ENCODE results near the gene PLRG1.

PLRG1 gene

DNA sequence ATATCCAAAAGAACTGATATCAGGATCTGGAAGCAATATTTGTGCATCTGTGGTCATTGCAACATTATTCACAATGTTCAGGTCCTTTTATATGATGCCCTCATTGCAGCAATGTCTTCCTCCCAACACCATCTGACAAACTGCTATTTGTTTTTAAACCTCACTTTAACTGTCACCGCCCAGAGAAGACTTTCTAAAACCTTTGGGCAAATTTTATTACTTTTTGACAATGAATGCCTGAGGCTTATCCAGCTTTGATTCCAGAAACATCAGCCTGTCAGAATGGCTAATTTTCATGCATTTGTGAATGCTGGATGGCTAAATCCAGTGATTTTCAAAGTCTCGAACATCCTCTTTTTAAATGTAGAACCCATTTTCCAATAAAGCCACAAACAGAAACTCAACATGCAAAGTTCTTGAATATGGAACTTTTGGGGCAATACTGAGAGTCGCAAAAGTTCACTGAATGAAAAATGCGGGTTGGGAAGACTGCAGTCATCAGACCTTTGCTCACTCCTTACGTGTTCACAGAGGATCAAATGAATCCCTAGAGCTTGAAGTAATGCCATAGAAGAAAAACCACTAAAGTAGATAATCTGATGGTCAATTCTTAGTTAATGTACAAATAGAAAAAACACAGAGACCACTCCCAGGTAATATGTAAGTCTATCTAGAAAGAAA is 23.1 kb upstream of the PLRG1 start:
- no peak for DNase-seq

- no peak for DNase-seq
These were observed 19.4 kb upstream of the PLRG1 start for GRCh38 chr4:154569584-154569983.

DNA sequence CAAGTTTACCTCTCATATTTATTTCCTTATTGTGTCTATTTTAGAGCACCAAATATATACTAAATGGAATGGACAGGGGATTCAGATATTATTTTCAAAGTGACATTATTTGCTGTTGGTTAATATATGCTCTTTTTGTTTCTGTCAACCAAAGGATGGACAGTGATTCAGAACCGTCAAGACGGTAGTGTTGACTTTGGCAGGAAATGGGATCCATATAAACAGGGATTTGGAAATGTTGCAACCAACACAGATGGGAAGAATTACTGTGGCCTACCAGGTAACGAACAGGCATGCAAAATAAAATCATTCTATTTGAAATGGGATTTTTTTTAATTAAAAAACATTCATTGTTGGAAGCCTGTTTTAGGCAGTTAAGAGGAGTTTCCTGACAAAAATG is 18.8 kb upstream of the PLRG1 start:
- no peak for DNase-seq

- DNase-seq: no peak
These were observed 16.5 kb upstream of the PLRG1 start for GRCh38 chr4:154566639-154567204.

DNA sequence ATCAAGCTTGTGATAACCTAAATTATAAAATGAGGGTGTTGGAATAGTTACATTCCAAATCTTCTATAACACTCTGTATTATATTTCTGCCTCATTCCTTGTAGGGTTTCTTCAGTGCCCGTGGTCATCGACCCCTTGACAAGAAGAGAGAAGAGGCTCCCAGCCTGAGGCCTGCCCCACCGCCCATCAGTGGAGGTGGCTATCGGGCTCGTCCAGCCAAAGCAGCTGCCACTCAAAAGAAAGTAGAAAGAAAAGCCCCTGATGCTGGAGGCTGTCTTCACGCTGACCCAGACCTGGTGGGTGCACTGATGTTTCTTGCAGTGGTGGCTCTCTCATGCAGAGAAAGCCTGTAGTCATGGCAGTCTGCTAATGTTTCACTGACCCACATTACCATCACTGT is 15.5 kb upstream of the PLRG1 start:
- no peak for DNase-seq

GRCh38 chr4:154564311-154564710 is 14.1 kb upstream of the PLRG1 start:
- no peak for DNase-seq

DNA sequence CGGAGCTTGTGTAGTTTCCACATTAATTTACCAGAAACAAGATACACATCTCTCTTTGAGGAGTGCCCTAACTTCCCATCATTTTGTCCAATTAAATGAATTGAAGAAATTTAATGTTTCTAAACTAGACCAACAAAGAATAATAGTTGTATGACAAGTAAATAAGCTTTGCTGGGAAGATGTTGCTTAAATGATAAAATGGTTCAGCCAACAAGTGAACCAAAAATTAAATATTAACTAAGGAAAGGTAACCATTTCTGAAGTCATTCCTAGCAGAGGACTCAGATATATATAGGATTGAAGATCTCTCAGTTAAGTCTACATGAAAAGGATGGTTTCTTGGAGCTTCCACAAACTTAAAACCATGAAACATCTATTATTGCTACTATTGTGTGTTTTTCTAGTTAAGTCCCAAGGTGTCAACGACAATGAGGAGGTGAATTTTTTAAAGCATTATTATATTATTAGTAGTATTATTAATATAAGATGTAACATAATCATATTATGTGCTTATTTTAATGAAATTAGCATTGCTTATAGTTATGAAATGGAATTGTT is 12.6 kb upstream of the PLRG1 start, which contains the start of gene FGB:
Gene FGB, plus strand, starts transcription at position 315 of the 558 bp plus-strand sequence. Its CDS starts 8 bp downstream, at position 323.
- no peak for DNase-seq

GRCh38 chr4:154560824-154561231 is 10.6 kb upstream of the PLRG1 start:
- no peak for DNase-seq

GRCh38 chr4:154560419-154560801 is 10.2 kb upstream of the PLRG1 start:
- DNase-seq: no peak

DNA sequence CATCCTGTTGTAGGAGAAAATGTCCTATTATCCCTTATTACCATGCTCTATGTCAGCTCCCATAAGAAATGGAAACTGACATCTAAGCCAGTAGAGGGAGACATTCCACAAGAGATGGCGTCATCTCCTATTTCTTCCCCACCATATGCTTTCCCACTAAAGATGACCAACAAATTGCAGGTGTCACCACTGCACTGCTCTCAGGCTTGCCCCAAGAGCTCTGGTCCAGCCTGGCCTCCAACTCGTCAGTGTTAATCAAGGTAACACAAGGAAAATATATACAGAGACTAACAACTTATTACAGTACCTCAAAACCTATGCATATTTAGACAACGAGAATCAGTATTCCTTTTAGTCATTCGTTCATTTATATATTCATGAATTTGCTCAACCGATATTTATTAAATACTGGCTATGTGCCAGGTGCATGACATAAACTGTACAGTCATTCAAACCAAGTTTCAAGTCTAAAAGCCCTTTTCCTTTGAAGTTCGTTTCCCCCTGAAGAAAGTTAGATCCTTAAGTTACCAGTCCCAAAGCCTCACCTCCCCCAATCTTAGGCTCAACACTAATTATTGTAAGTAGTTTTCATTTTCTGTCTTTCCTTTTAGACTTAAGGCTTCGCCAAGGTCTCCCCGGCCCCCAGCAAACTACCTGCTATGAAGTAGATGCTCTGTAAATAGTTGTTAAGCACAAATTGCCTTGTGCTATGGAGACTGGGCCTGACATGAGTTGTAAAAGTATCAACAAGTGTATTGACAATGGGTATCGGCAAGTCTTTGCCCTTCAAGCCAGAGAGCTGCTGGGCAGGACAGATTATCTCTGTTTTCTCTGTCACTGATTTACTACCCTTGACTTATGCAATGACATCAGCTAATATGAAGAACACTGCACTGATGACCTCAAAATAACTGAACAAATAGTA is 9.6 kb upstream of the PLRG1 start:
- peak; percentile 0 for DNase-seq

DNA sequence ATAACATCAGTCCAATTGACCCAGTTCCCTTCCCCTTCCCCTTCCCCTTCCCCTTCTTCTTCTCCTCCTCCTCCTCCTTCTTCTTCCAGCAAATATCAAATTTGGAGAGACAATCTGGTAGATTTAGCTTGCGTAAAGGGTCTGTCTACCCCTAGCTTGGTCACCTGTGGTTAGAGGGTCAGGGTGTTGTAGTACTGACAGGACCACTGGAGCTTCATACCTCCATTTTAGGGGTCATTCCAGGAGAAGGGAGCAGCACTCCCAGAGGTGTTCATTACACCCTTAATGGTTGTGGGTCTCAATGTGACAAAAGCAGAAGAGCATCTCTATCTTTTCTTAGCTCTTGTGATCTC is 8.9 kb upstream of the PLRG1 start:
- no peak for DNase-seq

DNA sequence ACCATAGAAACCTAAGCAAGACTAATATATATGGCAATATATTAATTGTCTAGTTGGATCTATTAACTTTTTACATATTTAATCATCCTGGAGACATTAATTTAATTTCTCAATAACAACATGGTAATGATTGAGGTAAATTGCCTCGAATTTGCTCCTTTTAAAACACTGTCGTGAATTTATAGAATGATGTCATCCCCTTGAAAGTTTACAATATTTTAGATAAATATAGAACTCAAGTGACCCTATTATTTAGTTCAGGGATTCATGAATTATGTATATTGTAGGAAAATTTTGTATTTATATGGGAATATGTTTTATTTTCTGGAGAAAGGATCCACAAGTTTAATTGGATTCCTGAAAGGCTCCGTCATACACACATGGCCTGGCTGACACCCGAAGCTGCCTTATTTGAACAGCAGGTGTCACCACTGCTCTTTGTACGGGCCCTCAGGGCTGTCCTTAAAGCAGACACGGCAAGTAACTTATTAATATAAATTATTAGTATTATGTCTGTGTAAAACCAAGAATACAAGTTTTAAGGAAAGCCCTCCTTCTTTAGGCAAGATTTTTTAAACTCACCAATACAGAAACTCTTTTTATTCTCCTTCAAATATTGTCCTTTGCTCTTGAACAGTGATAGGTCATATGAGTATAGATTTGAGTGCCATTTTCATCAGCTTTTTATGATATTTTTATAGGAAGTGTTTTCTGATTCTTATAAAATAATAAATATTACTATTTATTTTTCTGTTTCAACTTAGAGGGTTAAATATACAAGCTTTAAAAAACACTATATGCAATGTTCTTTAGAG is 1.9 kb upstream of the PLRG1 start:
- peak; percentile 11 for DNase-seq

DNA sequence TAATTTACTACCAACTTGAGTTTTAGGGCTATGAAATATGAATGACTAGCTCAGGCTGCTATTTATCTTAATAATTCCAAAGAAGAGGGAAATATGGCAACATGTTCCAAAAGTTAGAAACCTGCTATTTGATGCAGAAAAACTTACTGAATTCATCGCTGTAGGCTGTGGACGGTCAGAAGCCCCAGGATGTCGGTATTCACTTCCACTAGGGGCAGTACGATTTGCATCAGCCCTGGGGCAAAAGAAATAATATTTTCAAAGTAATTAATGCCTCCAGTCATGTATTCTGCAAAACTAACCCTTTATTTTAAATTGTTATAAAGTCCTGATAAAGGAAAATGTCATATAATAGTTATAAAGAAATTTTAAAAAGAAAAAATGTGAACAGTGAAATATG is 4.5 kb downstream of the PLRG1 start:
- no peak for DNase-seq

- DNase-seq: no peak
These were observed 7.8 kb downstream of the PLRG1 start for GRCh38 chr4:154542271-154542879.

DNA sequence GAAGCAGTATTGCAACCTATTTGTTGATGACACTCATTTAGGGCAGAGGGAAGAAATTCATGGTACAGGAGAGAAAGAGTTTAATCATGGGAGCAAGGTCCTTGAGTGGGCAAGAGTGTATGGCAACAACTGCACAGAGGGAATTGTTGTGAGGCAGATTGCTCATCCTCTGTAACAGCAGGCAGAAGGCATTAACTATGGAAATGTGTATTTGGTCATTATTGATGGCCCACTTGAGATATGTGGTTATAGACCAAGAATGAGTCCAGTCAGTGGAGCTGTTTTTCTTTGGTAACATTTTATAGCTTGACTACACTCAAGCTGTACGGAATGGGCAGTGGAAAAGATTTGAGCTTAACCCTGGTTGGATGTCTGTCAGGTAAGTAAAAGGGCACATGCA is 15.9 kb downstream of the PLRG1 start:
- no peak for DNase-seq

- no peak for DNase-seq
These were observed 20.3 kb downstream of the PLRG1 start for GRCh38 chr4:154529728-154530519.

DNA sequence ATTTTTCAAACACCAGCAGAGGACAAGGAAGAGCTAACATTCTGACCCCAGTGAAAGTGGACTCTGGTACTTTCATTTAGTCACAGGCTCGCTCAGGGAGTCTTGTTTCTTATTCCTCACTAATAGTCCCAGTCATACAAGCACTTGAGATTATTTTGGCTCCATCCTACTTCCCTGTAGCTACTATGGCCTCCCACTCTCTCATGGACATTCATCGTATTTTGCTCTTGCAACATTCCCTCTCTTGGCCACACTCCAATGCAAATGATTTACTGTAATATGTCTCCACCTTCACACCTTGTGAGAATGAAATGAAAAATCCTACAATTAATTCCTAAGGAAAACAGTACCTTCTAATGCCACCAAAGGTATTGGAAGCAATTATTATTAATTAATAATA is 21.3 kb downstream of the PLRG1 start:
- DNase-seq: no peak

GRCh38 chr4:154527308-154527707 is 22.9 kb downstream of the PLRG1 start:
- no peak for DNase-seq

GRCh38 chr4:154526151-154526550 is 24.0 kb downstream of the PLRG1 start:
- DNase-seq: no peak

GRCh38 chr4:154521607-154522006 is 28.6 kb downstream of the PLRG1 start:
- DNase-seq: no peak

- no peak for DNase-seq
These were observed 31.0 kb downstream of the PLRG1 start for GRCh38 chr4:154519214-154519613.

Data from DMS 273 treated with DMSO at 0.1 percent for 48 hours (cell line).